HG02571 (cell line): ENCODE results near the gene CCNI.
A peak's percentile ranks its signal among the peaks of the same experiment; 100 is the strongest.
"Not testable (repeated sequence)": the region's sequence is repeated elsewhere in the genome, so short reads cannot be mapped to it uniquely, and the experiment has no call there.

Experiments used
- ATAC-seq: cut with Tn5 transposase; IDR thresholded peaks from one replicate; pipeline ENCODE4 v1.9.1; 2021; ENCODE audit warnings: mild to moderate bottlenecking, moderate library complexity; ENCODE audit not compliant: unreplicated experiment

The CCNI gene

DNA sequence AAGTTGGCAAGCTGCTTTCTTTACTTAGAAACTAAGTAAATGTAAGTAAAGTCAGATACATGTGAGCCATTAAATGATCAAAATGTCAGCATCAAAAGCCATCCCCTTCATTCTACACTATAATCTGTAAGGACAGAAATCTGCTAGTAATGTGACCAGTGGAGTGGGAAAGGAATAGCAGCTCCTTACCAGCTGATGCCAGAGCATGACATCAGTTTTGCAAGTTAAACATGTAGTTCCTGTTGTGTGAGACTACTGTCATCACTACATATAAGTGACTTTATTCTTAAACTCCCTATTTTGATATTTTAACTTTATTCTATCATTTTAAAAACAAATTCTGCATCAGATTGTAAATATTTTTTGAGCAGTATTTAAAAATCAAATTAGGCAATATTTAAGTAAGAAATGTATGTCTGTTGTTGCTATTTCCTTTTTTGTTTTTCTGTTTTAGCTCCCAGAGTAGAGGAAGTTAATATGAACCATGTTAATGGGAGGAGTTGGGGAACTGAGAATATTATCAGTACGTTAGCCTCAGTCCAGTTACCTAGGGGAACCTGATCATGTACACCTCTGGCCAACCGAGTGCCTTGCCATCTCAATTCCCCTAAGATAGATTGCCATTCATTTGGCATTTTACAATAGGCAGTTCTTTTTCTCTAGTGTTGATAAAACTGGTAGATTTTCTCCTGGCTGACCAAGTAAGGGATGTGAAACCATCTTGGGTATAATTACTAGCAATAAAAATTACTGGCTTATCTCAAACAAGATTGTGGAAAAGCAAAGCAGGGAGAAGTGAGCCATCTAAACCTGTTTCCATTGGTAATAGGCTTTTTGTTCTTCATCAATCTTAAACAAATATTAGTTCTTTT is 34.7 kb downstream of the CCNI start:
- ATAC-seq, result no peak

GRCh38 chr4:77040270-77040669 is 35.5 kb downstream of the CCNI start:
- ATAC-seq, result no peak

GRCh38 chr4:77039796-77040195 is 36.0 kb downstream of the CCNI start:
- no peak for ATAC-seq

GRCh38 chr4:77037736-77038135 is 38.1 kb downstream of the CCNI start:
- ATAC-seq, result no peak

- not testable (repeated sequence) for ATAC-seq
These were observed 38.6 kb downstream of the CCNI start for GRCh38 chr4:77037168-77037567.

- ATAC-seq, result no peak
These were observed 39.6 kb downstream of the CCNI start for GRCh38 chr4:77036206-77036605.

GRCh38 chr4:77035153-77035552 is 40.6 kb downstream of the CCNI start:
- ATAC-seq, result no peak

DNA sequence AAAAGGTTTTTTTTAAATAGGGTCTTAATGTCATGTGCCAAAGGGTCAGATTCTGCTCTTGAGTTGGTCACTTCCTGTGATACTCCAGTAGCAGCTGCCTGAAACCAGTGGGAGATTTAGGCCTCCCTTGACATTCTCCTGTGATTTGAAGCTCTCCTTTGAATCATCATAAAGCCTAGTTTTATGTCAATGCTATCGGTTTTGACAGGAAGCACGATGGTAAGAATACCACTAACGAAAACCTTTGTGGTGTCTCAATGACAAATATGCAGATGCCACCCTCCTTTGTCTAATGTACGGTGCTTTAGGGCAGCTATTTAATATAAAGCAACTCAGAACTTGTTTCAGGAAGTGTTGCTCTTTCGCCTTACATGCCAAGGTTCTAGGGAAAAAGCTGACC is 44.2 kb downstream of the CCNI start:
- ATAC-seq, result no peak

- ATAC-seq, result not testable (repeated sequence)
These were observed 46.0 kb downstream of the CCNI start for GRCh38 chr4:77029757-77030156.

DNA sequence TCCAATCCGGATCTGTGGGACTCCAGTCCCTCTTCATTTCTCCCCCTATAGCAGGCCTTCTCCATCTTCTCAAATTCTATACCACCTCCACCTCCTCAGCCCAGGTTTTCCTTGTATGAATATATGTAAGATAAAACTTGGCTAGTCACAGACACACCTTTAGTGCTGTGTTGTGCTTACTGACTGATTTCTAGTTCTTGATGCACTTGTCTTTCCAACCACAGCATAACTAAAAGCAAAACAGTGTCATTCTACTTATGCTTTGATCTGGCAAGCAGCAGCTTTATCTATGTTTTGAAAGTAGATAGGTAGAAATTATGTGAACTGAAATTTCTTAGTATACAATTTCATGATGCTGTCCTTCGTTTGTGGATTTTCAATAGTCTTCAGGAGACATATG is 47.5 kb downstream of the CCNI start:
- ATAC-seq, result no peak

GRCh38 chr4:77026322-77026704 is 49.5 kb downstream of the CCNI start:
- no peak for ATAC-seq

GRCh38 chr4:77025643-77026321 is 50.0 kb downstream of the CCNI start:
- ATAC-seq, result peak; percentile 82

DNA sequence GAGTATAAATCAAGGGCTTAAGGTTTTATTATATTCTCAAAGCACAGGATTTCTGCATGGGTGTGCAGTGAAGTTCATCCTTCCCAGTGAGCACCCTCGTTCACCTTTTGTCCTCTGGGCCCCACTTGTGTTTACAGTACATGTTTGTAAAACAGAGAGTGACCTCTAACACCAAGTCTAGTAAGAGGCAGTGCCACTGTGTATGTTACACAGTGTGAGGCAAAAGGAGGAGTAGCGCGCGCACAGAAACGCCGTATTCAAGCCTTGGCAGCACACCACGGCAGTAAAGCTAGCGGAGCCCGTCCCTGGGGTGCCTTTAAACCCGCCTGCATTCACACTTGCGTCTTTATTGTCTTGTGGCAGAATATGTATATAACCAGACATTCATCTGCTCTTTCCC is 51.9 kb downstream of the CCNI start:
- no peak for ATAC-seq

GRCh38 chr4:77022560-77023179 is 53.1 kb downstream of the CCNI start:
- no peak for ATAC-seq

DNA sequence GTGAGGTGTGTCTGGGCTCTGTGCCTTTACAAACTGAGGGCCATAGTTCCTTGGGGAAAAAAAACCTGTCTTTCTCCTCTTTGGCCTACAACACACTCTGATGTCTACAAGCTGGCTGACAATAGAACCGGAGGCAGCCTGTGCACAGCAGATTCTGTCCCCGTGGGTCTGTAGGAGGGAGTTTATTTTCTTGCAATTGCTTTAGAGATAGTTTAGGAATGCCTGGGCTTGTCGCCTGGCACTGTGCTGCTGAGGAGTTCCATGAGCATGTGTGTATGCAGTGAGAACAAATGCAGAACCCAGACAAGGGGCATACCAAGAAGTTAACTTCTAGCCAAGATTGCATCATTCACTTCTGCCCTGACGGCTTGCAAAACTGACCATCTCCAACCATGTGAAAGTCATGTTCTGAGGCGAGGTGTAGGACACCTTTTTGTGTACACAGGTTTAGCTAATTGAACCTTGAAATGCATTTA is 54.1 kb downstream of the CCNI start:
- ATAC-seq, result no peak

GRCh38 chr4:77020017-77020416 is 55.8 kb downstream of the CCNI start:
- no peak for ATAC-seq

GRCh38 chr4:77015390-77015789 is 60.4 kb downstream of the CCNI start:
- no peak for ATAC-seq

DNA sequence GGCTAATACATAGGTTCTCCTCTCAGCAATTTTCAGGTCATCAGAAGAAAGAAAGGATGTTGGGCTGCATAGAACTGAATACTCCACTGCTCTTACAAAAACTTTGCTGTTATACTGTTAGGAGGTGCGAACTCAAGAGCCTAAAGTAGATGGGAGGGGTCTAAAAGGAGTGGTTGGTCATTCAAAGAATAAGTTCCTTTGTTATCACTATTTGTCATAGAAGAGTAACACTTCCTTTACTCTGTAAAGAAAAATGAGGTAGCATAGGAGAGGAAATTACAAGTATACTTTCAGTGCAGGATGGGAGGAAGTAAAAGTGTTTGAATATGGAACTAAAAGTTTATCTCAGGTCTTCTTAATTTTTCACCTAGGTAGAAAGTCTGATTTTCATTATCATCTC is 61.5 kb downstream of the CCNI start:
- ATAC-seq, result no peak

DNA sequence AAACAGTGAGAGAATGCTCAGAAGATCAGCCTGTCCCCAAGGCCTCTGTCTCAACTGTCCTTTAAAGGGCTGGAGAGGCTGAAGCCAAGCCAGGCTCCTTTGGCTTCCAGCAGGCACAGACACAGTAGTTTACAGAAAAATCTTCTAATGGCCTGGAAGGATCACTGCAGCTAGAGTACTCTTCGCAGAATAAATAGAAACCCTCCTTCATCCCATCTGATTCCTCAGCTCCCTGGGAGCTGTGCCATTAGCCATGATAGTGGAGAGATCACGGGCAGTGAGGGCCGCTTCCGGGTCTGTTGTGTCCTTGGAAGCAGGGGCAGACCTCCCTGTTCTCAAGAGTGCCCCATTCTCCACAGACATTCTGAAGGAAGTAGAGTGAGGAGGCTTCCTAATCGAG is 63.1 kb downstream of the CCNI start:
- no peak for ATAC-seq

DNA sequence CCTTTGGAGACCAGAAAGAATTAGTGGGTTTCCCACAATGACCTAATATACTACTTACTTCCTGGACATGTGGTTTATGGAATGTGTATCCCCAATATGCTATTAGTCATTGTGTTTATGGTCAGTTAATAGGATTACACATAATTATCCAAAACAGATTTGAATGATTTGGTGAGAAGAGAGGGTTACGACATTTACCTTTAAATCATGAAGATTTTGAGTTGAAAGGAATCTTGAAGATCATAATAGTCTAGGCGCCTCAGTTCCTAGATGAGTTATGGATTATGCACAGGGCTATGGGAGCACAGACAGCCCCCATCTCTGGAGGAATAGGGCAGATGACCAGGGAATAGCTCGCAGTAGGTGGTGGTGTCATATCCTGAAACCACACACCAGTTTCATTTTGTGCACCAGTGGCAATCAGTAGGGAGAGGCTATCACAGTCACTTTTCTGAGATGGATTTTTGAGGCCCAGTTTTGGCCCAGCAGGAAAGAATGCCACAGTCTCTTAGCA is 64.9 kb downstream of the CCNI start:
- ATAC-seq, result no peak

DNA sequence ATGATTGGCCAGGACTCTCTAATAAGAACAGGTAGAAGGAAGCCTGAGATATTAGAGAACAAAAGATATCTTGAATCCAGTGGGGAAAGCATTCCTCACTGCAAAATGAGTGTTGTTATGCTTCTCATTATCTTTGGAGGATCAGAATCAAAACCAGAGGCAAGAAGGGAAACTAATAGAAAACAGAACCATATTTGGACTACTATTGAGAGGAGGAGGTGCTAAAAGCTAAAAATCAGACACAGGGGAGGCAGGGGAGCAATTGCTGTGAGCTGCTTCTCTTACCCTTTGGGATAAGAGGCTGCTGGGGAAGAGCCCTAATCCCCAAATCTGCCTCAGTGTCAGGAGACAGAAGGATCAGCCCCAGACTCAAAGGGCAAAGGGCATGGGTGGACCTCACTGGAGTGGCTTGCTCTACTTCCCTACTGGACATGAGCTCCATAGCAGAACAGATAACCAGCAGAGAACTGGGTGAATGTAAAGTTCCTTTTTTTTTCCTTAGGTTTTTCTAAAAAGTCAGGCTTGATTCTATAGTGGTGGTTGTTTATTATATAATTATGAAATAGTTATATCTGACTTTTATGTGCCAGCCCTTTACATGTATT is 66.2 kb downstream of the CCNI start:
- ATAC-seq, result no peak
